Measurements from ENCODE around the gene GAB4. TPM values are rescaled to one million over a fixed set of nuclear protein-coding genes. Genes with fewer than 3 reads are reported as not detected.

The GAB4 gene
- total RNA-seq, 4 donors from 2014 or later, result 0.16 to 0.61 (median 0.46) TPM; not detected in 1

- 83 to 85% methylated on average over 3 of the region's 6 CpGs for WGBS, 2 donors
- TF ChIP-seq POLR2A (IDR thresholded peaks at IDR 0.05) (no peak), CTCF (IDR thresholded peaks at IDR 0.05) (no peak)
- no peak overlapping the region for H3K4me3 ChIP-seq (ENCODE audit: low read depth, poor library complexity, severe bottlenecking)
- DNase-seq (ENCODE audit: low spot score in 2 of 2), result no peak
- intact Hi-C loops (cut with DNase I; ENCODE audit: low total_unique reads), result no loop called here
Observed at GRCh38 chr22:16988257-16988656, 19.8 kb downstream of the GAB4 start.

- intact Hi-C loops (cut with DNase I; ENCODE audit: low total_unique reads), result no loop called here
- DNase-seq (ENCODE audit: low spot score in 2 of 2), result no peak
Observed at GRCh38 chr22:16987822-16988221, 20.2 kb downstream of the GAB4 start.

GRCh38 chr22:16975155-16975885, 32.7 kb downstream of the GAB4 start:
- no peak overlapping the region for H3K4me3 ChIP-seq (ENCODE audit: low read depth, poor library complexity, severe bottlenecking)
- TF ChIP-seq CTCF (IDR thresholded peaks at IDR 0.05) (no peak), POLR2A (IDR thresholded peaks at IDR 0.05) (no peak)
- peak in 1 of 2 donors; percentile 56 for DNase-seq (ENCODE audit: low spot score in 2 of 2)
- WGBS, 2 donors, result 74 to 75% methylated on average over 10 of the region's 10 CpGs
- intact Hi-C loops (cut with DNase I; ENCODE audit: low total_unique reads), result no loop called here

More at GRCh38 chr22:16987822-16988221, 20.2 kb downstream of the GAB4 start:
- H3K4me3 ChIP-seq (ENCODE audit: low read depth, poor library complexity, severe bottlenecking), result no peak overlapping the region
- TF ChIP-seq POLR2A (IDR thresholded peaks at IDR 0.05), result no peak
- TF ChIP-seq CTCF (IDR thresholded peaks at IDR 0.05), result no peak
- 63 to 71% methylated on average over 7 of the region's 7 CpGs for WGBS, 2 donors

- H3K4me3 ChIP-seq (ENCODE audit: low read depth, poor library complexity, severe bottlenecking), result no peak overlapping the region
- peak in 1 of 2 donors; percentile 70 for DNase-seq (ENCODE audit: low spot score in 2 of 2)
- TF ChIP-seq CTCF (IDR thresholded peaks at IDR 0.05), result no peak
- TF ChIP-seq POLR2A (IDR thresholded peaks at IDR 0.05), result no peak
- WGBS, 2 donors, result 74 to 88% methylated on average over 10 to 11 of the region's 11 CpGs
- intact Hi-C loops (cut with DNase I; ENCODE audit: low total_unique reads), result no loop called here
Observed at GRCh38 chr22:16974298-16975084, 33.5 kb downstream of the GAB4 start.

GRCh38 chr22:16973591-16974297, 34.3 kb downstream of the GAB4 start:
- no peak overlapping the region for H3K4me3 ChIP-seq (ENCODE audit: low read depth, poor library complexity, severe bottlenecking)
- TF ChIP-seq CTCF (IDR thresholded peaks at IDR 0.05) (no peak), POLR2A (IDR thresholded peaks at IDR 0.05) (no peak)
- intact Hi-C loops (cut with DNase I; ENCODE audit: low total_unique reads), result no loop called here
- 93 to 97% methylated on average over 2 of the region's 2 CpGs for WGBS, 2 donors
- DNase-seq (ENCODE audit: low spot score in 2 of 2), result peak in 1 of 2 donors; percentile 56

Measured in lower leg skin (tissue), 4 donors.